PC-9 (cell line): ENCODE data around the gene TNFSF11.

ENCODE experiments used
- CTCF ChIP-seq: fragments of 200-600 bp; sonication (generic); conservative IDR thresholded peaks from 2 replicates; pipeline ENCODE4 v1.6.1; 2017; ENCODE audit warnings: mixed run types, antibody characterized with exemption, mild to moderate bottlenecking, moderate library complexity
- EZH2 ChIP-seq: fragments of 200-600 bp; sonication (generic); IDR thresholded peaks from 2 replicates; pipeline ENCODE4 v1.8.0; 2017; ENCODE audit warnings: antibody characterized with exemption, low read depth

DNA sequence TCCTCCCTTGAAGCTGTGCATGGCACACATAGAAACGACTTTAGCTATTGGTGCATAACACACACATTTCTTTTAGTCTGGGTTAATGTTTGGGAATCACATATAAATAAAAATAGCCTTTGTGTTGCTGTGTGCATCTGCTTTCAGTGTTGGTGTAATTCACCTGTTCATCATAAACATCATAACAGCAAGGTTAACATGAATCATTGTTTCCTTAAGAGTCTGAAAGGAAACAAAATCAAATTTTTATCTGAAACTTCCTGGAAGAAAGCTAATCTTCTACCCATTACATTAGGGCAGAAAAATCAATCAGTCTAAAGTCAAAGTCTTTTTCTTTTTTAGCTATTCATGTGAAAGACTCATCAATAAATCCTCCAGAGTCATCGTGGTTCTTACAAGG is 35.0 kb upstream of the TNFSF11 start:
- TF ChIP-seq CTCF (no peak), EZH2 (no peak)
